Embryonic facial prominence (tissue), 1 donor: ENCODE results near the gene APRT.
"Not testable (repeated sequence)": the region's sequence is repeated elsewhere in the genome, so short reads cannot be mapped to it uniquely, and the experiment has no call there.

Experiments
- DNase-seq: peaks from one replicate; pipeline ENCODE4 v3.0.0-alpha.2; 2016; ENCODE audit errors: extremely low spot score

Gene APRT

GRCh38 chr16:88788749-88789148, 23.0 kb downstream of the APRT start:
- not testable (repeated sequence) for DNase-seq

- DNase-seq, result no peak
These were observed 24.0 kb downstream of the APRT start for GRCh38 chr16:88787579-88788314.

GRCh38 chr16:88785106-88785924, 26.4 kb downstream of the APRT start, which contains the start of gene PIEZO1:
Gene PIEZO1 (minus strand): TSS chr16:88785220. CDS start chr16:88784964, 256 bp downstream.
- DNase-seq, result no peak

- DNase-seq, result no peak
These were observed 26.9 kb downstream of the APRT start for GRCh38 chr16:88784856-88785105.

- no peak for DNase-seq
These were observed 27.5 kb downstream of the APRT start for GRCh38 chr16:88784074-88784855.

- no peak for DNase-seq
These were observed 28.2 kb downstream of the APRT start for GRCh38 chr16:88783391-88784073.

- no peak for DNase-seq
These were observed 29.0 kb downstream of the APRT start for GRCh38 chr16:88782454-88783390.

- no peak for DNase-seq
These were observed 30.3 kb downstream of the APRT start for GRCh38 chr16:88781140-88782077.

GRCh38 chr16:88780142-88781062, 31.3 kb downstream of the APRT start:
- no peak for DNase-seq

- no peak for DNase-seq
These were observed 32.2 kb downstream of the APRT start for GRCh38 chr16:88779406-88780141.

- no peak for DNase-seq
These were observed 33.1 kb downstream of the APRT start for GRCh38 chr16:88778541-88779065.

- no peak for DNase-seq
These were observed 33.5 kb downstream of the APRT start for GRCh38 chr16:88778271-88778525.

- no peak for DNase-seq
These were observed 34.1 kb downstream of the APRT start for GRCh38 chr16:88777471-88778270.

GRCh38 chr16:88775825-88776224, 35.9 kb downstream of the APRT start:
- no peak for DNase-seq

- DNase-seq, result no peak
These were observed 37.0 kb downstream of the APRT start for GRCh38 chr16:88774544-88775393.

- no peak for DNase-seq
These were observed 37.9 kb downstream of the APRT start for GRCh38 chr16:88773812-88774291.
